GM20431 (cell line): ENCODE results near the gene CHSY3.

Experiments
- in situ Hi-C: fragments of 300-500 bp; cut with MseI, MboI; formaldehyde crosslinking; loops from one replicate; pipeline ENCODE4 v1.15.0; 2020; ENCODE audit warnings: low sequenced_read_pairs; ENCODE audit not compliant: unreplicated experiment

Gene CHSY3

GRCh38 chr5:129904102-129904666 lies at the start of gene CHSY3:
Gene CHSY3 (plus strand): TSS chr5:129904465.
- in situ Hi-C loops, result no loop called here

- in situ Hi-C loops, result no loop called here
Observed at GRCh38 chr5:129856325-129856724, 47.9 kb upstream of the CHSY3 start.

- in situ Hi-C loops, result no loop called here
Observed at GRCh38 chr5:129857116-129857515, 47.1 kb upstream of the CHSY3 start.

DNA sequence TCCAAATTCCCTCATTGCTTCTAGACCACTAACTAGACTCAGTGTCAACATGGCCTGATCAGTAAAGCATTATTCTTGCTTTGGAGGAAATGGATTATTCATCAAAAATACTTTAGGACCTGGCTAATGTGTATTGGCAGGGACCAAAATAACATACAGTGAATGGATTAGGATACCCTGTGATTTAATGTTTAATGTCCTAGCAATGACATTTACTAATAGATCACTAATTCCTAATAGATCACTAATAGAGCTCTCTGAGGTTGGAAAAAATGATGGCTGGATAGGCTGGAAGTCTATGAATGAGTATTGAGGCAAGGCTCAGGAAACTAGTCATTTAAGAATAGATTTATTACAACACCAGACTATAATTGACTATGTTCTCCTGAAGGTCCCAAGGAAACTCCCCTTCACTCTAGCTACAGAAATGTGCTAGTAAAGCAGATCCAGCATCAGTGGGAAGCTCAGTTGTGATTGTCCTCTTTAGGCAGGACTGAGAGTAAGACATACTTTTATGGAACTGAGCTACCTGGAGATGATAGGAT lies 46.1 kb upstream of the CHSY3 start:
- in situ Hi-C loops, result no loop called here

DNA sequence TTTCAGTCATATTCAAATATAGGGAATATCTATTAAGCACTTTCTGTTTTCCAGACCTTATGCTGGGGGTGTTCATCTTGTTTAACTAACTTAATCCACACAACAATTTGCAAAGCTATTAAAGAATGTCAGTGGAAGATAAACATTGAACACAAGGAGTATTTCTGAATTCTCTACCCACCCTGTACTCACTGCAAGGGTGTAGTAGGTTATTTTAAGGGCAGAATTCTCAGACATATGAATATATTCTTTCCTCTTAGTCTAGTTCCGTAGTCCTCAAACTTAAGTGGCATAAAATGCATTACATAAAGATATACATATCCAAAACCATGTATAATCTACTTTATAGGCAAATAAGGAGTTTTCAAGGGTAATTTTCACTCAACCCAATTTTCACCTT lies 19.9 kb upstream of the CHSY3 start:
- in situ Hi-C loops, result no loop called here

DNA sequence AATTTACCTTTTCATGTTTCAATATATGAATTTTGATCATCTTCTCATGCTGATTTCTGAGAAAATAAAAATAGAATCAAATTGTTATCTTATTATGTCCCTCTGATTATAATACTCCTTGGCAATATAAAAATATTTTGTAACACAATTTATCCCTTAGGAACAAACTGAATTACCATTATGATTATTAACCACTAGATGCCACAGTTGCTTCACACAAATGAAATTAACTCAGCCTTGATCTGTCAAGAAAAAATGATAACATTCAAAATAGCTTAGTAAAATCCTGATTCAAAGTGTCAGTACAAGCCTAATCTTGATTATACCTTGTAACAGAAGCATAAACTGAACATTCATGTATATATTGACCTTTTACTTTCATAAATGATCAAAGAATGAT lies 4.8 kb upstream of the CHSY3 start:
- in situ Hi-C loops, result no loop called here

- in situ Hi-C loops, result no loop called here
Observed at GRCh38 chr5:129902816-129903215, 1.4 kb upstream of the CHSY3 start.

GRCh38 chr5:129903466-129904101 lies 681 bp upstream of the CHSY3 start:
- in situ Hi-C loops, result no loop called here

GRCh38 chr5:129904667-129905472 lies 605 bp downstream of the CHSY3 start:
- in situ Hi-C loops, result no loop called here

GRCh38 chr5:129905473-129906176 lies 1.4 kb downstream of the CHSY3 start:
- in situ Hi-C loops, result no loop called here

DNA sequence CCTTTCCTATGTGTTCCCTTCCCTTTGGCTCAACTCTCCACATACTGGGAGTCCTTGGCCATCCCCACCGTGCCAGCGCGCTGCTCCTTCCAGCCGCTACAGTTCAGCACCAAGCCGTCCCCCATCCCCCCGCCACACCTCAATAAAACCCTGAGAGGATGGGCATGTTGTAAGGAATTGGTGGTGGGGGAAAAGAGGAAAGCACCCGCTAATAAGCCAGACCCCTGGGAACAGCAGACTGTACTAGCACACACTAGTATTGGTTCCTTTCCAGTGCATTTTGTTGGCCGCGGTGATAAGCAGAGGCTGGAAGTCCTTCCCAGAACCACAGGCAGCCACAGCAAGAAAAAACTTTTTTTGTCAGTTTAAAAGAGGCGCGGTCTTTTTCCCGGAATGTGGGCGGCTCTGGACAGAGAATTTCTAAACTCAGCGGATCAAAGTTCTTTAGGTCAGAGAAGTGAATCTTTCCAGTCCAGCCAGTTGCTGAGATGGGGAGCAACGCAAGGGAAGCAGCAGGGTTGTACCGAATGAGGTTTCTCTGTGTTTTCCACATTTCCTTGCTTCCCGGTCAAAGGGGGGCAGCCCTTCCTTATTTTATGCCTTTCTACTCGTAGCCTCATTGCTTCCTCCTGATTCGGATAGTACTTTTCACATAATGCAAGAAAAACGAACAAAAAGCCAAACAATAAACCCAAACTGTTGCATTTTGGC lies 2.1 kb downstream of the CHSY3 start:
- in situ Hi-C loops, result no loop called here

- in situ Hi-C loops, result no loop called here
Observed at GRCh38 chr5:129909225-129909624, 5.0 kb downstream of the CHSY3 start.

- in situ Hi-C loops, result no loop called here
Observed at GRCh38 chr5:129912601-129913255, 8.5 kb downstream of the CHSY3 start.

DNA sequence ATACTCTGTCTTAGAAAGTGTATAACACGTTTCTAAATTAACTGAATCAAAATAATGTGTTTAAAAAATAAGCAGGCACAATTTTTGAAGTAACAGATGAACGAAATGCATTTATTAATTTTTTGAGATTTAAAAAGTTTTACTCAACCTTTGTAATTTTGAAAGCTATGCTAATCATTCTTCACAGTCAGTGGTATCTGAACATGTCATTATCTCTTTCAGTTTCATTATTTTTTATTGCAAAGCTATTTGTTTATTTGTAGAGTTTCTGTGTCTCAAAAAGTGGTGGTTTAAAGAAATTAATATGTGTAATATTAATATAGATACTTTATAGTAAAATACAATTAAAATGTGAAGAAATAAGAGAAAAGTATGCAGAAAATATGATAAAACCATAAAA lies 11.2 kb downstream of the CHSY3 start:
- in situ Hi-C loops, result no loop called here

- in situ Hi-C loops, result no loop called here
Observed at GRCh38 chr5:129917224-129917623, 13.0 kb downstream of the CHSY3 start.

GRCh38 chr5:129921204-129921603 lies 16.9 kb downstream of the CHSY3 start:
- in situ Hi-C loops, result no loop called here

DNA sequence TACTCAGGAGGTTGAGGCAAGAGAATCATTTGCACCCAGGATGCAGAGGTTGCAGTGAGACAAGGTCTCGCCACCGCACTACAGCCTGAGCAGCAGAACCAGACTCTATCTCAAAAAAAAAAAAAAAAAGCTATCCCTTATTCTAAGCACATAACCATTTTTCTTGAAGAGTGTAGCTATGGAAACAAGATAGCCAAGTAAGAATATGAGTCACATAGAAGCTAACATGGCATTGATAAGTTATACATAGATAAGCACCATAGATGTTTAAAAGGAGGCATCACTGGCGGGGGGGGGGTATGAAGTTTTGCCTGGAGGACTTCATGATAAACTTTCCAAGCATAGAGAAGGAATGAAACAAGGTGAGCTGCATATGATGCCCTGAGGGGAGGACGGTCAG lies 26.0 kb downstream of the CHSY3 start:
- in situ Hi-C loops, result no loop called here

GRCh38 chr5:129935626-129936025 lies 31.4 kb downstream of the CHSY3 start:
- in situ Hi-C loops, result no loop called here

- in situ Hi-C loops, result no loop called here
Observed at GRCh38 chr5:129938077-129938476, 33.8 kb downstream of the CHSY3 start.
